ENCODE data around the gene SP7. TPM values are rescaled to one million over a fixed set of nuclear protein-coding genes. Genes with fewer than 3 reads are reported as not detected.
"Not testable (repeated sequence)": the region's sequence is repeated elsewhere in the genome, so short reads cannot be mapped to it uniquely, and the experiment has no call there.

Gene SP7
- total RNA-seq, 1 donor from 2014 or later: not detected

- peak overlapping the region; percentile 22 for H3K27ac Mint-ChIP-seq (ENCODE audit: unreplicated experiment)
- no peak for DNase-seq (ENCODE audit: low spot score)
Observed at GRCh38 chr12:53365245-53365904, 29.2 kb upstream of the SP7 start.

DNA sequence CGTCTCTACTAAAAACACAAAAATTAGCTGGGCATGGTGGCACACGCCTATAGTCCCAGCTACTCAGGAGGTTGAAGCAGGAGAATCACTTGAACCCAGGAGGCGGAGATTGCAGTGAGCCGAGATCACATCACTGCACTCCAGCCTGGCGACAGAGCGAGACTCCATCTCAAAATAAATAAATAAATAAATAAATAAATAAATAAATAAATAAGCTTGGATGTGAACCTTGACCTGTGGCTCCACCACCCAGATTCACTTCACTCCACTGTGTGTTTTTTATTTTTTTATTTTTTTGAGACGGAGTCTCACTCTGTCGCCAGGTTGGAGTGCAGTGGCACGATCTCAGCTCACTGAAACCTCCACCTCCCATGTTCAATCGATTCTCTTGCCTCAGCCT is 25.5 kb upstream of the SP7 start:
- not testable (repeated sequence) for H3K4me1 Mint-ChIP-seq (ENCODE audit: low read depth); H3K27me3 Mint-ChIP-seq (ENCODE audit: low read depth); H3K27ac Mint-ChIP-seq (ENCODE audit: unreplicated experiment); H3K4me3 Mint-ChIP-seq (ENCODE audit: unreplicated experiment); DNase-seq (ENCODE audit: low spot score); H3K9me3 Mint-ChIP-seq (ENCODE audit: low read depth); H3K36me3 Mint-ChIP-seq (ENCODE audit: low read depth)

More at GRCh38 chr12:53365245-53365904, 29.2 kb upstream of the SP7 start:
- TF ChIP-seq, protein P1, sequence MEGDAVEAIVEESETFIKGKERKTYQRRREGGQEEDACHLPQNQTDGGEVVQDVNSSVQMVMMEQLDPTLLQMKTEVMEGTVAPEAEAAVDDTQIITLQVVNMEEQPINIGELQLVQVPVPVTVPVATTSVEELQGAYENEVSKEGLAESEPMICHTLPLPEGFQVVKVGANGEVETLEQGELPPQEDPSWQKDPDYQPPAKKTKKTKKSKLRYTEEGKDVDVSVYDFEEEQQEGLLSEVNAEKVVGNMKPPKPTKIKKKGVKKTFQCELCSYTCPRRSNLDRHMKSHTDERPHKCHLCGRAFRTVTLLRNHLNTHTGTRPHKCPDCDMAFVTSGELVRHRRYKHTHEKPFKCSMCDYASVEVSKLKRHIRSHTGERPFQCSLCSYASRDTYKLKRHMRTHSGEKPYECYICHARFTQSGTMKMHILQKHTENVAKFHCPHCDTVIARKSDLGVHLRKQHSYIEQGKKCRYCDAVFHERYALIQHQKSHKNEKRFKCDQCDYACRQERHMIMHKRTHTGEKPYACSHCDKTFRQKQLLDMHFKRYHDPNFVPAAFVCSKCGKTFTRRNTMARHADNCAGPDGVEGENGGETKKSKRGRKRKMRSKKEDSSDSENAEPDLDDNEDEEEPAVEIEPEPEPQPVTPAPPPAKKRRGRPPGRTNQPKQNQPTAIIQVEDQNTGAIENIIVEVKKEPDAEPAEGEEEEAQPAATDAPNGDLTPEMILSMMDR (IDR thresholded peaks at IDR 0.05): no peak
- Mint-ChIP-seq H3K27me3 (ENCODE audit: low read depth) (no peaks in the 10 kb centered on the region), H3K36me3 (ENCODE audit: low read depth) (no peaks in the 10 kb centered on the region), H3K4me1 (ENCODE audit: low read depth) (peaks cover 3% of the 10 kb centered on the region), H3K9me3 (ENCODE audit: low read depth) (no peaks in the 10 kb centered on the region), H3K4me3 (ENCODE audit: unreplicated experiment) (no peak overlapping the region)

DNA sequence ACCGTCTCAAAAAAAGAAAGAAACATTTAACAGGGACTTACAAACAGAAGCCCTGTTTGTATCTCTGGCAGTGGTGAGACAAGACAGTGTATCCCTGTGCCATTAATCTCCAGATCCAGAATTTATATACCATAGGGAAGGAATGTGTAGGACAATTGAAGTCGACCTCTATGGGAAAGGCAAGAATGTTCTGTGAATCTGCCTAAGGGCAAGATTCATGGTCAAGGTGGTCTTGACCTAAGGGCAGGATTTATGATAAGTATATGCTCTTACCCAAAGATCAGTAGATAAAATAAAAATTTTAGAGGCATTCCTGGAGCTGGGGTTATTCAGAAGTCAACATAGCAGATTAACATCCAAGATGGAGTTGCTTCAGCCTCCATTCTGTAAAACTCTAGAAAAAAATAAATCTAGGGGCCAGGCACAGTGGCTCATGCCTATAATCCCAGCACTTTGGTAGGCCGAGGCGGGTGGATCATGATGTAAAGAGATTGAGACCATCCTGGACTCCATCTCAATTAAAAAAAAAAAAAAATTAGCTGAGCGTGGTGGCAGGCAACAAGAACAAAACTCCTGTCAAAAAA is 22.8 kb upstream of the SP7 start:
- Mint-ChIP-seq H3K4me3 (ENCODE audit: unreplicated experiment) (no peak overlapping the region), H3K9me3 (ENCODE audit: low read depth) (no peaks in the 10 kb centered on the region), H3K27ac (ENCODE audit: unreplicated experiment) (no peak overlapping the region), H3K4me1 (ENCODE audit: low read depth) (no peaks in the 10 kb centered on the region), H3K36me3 (ENCODE audit: low read depth) (no peaks in the 10 kb centered on the region), H3K27me3 (ENCODE audit: low read depth) (no peaks in the 10 kb centered on the region)
- TF ChIP-seq, protein P1 (IDR thresholded peaks at IDR 0.05): no peak
- DNase-seq (ENCODE audit: low spot score): no peak

GRCh38 chr12:53355121-53355520 is 19.0 kb upstream of the SP7 start:
- Mint-ChIP-seq H3K4me1 (ENCODE audit: low read depth) (peaks cover 5% of the 10 kb centered on the region), H3K4me3 (ENCODE audit: unreplicated experiment) (no peak overlapping the region), H3K27me3 (ENCODE audit: low read depth) (no peaks in the 10 kb centered on the region), H3K36me3 (ENCODE audit: low read depth) (no peaks in the 10 kb centered on the region), H3K9me3 (ENCODE audit: low read depth) (no peaks in the 10 kb centered on the region), H3K27ac (ENCODE audit: unreplicated experiment) (no peak overlapping the region)
- no peak for DNase-seq (ENCODE audit: low spot score)
- TF ChIP-seq, protein P1 (IDR thresholded peaks at IDR 0.05): no peak

GRCh38 chr12:53353257-53353655 is 17.1 kb upstream of the SP7 start:
- no peak overlapping the region for H3K27ac Mint-ChIP-seq (ENCODE audit: unreplicated experiment)
- no peaks in the 10 kb centered on the region for H3K27me3 Mint-ChIP-seq (ENCODE audit: low read depth)
- H3K4me3 Mint-ChIP-seq (ENCODE audit: unreplicated experiment): no peak overlapping the region
- no peak for DNase-seq (ENCODE audit: low spot score)
- H3K9me3 Mint-ChIP-seq (ENCODE audit: low read depth): no peaks in the 10 kb centered on the region
- TF ChIP-seq, protein P1 (IDR thresholded peaks at IDR 0.05): no peak
- peaks cover 5% of the 10 kb centered on the region for H3K4me1 Mint-ChIP-seq (ENCODE audit: low read depth)
- H3K36me3 Mint-ChIP-seq (ENCODE audit: low read depth): no peaks in the 10 kb centered on the region

All from chondrocyte (in vitro differentiated cells).